GM21360 (cell line): ENCODE measurements around the gene CPSF7.
"Not testable (repeated sequence)": the region's sequence is repeated elsewhere in the genome, so short reads cannot be mapped to it uniquely, and the experiment has no call there.

Experiments
- ATAC-seq: cut with Tn5 transposase; IDR thresholded peaks from one replicate; pipeline ENCODE4 v1.9.1; 2021; ENCODE audit warnings: mild to moderate bottlenecking, moderate library complexity; ENCODE audit not compliant: unreplicated experiment

Gene CPSF7

DNA sequence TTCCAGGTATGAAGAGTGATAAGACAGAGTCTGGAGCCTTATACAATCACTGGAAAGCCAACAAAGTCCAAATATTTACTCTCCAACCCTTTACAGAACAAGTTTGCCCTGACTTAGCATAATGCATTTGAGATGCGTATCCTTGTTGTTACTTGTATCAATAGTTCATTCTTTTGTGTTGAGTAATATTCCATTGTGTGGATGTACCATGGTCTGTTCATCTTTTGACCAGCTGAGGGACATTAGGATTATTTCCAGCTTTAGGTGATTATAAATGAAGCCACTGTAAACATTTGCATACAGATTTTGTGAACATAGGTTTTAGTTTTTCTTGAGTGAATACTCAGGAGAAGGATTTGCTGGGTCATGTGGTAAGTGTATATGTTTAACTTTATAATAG lies 9.8 kb upstream of the CPSF7 start:
- no peak for ATAC-seq

- ATAC-seq = no peak
Measured at GRCh38 chr11:61437496-61437895, 7.7 kb upstream of the CPSF7 start.

DNA sequence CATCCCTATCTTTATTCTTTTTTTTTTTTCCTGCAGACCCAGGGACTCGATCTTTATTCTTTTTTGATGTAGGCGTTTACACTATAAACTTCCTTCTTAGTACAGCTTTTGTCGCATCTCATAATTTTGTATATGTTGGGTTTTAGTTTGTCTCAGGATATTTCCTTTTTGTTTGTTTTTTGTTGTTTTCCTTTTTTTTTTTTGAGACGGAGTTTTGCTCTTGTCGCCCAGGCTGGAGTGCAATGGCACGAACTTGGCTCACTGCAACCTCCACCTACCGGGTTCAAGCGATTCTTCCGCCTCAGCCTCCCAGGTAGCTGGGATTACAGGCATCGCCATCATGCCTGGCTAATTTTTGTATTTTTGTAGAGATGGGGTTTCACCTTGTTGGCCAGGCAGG lies 1.1 kb upstream of the CPSF7 start:
- not testable (repeated sequence) for ATAC-seq

- ATAC-seq = peak; percentile 48
Measured at GRCh38 chr11:61429346-61429690, 457 bp downstream of the CPSF7 start.

DNA sequence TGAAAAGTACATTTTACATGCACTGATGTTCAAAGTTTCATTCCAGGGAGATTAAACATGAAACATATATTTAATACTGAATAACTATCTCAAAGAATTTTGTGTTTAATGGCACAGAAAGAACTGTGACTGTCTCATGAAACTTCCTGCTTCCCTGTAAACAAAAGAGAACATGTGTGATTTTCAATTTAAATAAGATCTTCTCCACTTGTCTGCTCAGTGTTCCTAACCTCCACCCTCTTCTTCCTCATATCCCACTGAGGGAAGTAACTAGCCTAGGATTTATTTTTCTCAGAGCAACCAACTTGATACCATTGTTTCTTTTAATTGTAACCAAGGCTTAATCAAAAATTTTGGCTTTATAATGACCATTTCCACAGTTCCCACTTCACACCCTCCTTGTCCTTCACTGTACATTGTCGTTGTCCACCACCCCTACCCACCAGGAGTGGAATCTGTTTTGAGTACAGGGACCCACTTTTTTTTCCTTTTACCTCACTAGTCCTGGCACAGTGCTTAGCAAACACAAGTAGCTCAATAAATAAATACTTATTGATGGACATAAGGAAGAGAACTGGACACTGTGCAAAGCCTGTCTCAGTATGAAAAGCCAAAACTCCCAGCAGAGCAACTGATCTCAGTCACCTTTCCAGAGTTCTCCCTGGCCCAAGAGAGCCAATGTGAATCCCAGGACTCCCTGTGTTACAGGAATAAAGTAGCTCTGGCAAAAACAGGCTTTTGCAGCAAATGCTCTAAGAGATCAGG lies 4.2 kb downstream of the CPSF7 start:
- ATAC-seq = no peak

- ATAC-seq = no peak
Measured at GRCh38 chr11:61422226-61422625, 7.5 kb downstream of the CPSF7 start.

DNA sequence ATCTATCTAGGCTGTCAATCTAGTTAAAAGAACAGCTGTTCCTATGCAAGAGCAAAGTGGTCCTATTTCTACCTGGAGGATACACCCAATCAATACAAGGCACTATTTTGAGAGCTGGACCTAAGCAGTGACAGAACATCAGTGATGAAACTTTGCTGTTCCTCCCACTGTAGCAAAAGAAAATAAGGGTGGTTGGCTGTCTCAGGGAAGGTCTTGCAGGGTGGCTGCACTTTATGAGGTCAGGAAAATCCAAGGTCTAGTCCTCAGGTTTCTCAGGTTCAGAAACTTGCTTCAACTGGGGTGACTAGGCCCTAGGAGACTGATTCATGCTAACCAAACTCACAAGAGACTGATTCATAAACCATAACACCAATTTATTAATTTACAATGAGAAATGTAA lies 11.6 kb downstream of the CPSF7 start:
- no peak for ATAC-seq

DNA sequence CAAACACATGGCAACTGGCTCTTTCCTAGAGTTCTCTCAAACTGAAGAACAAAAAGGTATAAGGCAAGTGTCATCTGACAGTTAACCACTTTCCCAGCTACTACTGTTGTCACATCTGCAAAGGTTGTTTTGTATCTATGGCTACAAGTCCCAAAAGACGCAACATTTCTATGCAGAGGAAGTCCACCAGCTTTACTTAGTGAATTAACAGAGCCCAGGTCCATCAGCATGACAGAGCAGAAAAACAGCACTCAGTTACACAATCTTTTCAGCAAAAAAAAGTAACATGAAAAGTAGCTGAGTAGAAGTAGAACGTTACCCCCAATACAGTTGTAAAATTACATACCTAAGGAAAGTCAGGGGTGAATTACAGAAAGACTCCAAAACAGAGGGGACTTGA lies 12.1 kb downstream of the CPSF7 start:
- no peak for ATAC-seq

GRCh38 chr11:61416941-61417340 lies 12.8 kb downstream of the CPSF7 start:
- no peak for ATAC-seq

DNA sequence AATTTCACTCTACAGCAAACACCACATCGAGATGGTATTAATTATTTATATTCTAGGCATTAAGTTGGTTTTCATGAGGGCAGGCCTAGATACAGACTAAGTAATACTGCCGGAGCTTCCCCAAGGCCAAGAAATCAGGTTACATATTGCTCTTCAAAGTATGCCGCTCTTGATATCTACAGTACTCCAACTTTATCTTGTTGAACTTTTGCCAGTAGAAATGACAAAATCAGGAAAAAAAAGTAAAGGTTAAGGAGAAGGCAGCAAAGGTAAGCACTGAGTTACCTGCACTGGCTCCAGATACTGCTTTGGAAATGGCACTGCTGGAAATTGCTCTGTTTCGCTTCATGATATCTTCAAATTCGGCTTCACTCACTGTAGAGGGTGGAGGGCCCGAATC lies 14.4 kb downstream of the CPSF7 start:
- ATAC-seq = no peak

DNA sequence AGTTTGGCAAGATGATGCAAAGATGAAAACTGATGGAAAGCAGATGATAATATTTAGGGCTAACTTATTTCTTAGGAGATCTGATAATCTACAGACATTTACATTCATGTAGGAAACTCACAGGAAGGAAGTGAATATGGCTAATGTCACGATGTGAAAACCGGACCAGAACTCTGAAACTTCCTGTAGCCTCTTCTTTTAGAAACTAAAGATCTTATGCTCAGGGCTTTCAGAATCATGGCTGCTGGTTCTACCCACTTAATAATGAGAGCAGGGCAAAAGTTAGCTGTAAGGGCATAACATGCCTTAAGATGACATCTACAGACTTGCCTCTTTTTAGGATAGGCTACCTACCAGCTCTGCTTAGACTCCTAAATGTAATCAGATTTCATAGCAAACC lies 15.2 kb downstream of the CPSF7 start:
- ATAC-seq = no peak

DNA sequence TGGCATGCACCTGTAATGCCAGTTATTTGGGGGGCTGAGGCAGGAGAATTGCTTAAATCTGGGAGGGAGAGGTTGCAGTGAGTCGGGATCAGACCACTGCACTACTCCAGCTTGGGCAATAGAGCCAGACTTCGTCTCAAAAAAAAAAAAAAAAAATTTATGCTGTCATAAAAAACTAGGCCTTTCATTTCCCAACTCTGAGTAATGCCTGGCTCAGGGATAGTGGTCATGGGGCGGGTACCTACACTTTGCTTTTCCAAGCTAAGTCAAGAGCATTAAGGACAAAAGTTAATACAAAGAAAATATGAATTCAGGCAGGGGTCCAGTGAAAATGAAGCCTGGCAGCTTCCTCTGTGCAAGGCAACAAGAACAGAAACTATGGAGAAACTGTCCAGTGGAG lies 16.3 kb downstream of the CPSF7 start:
- no peak for ATAC-seq

GRCh38 chr11:61411589-61411988 lies 18.2 kb downstream of the CPSF7 start:
- no peak for ATAC-seq

- ATAC-seq = no peak
Measured at GRCh38 chr11:61406991-61407728, 22.6 kb downstream of the CPSF7 start.

DNA sequence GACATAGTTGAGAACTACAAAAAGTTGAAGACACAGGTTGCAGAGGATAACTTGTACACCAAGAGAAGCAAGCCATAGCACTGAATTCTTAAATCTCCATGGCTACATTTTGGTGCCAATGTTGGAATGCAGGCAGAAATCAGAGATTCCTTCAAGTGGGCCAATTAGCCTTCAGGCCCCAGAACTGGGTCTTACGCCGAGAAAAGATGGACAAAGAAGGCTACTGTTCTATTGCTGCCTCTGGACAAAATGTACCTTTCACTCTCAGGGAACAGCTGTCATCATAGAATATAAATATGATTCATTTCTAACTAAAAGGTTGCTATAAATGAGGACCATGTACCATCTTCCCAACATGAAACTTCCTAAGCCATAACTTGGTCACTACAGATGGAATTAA lies 23.7 kb downstream of the CPSF7 start:
- ATAC-seq = no peak

DNA sequence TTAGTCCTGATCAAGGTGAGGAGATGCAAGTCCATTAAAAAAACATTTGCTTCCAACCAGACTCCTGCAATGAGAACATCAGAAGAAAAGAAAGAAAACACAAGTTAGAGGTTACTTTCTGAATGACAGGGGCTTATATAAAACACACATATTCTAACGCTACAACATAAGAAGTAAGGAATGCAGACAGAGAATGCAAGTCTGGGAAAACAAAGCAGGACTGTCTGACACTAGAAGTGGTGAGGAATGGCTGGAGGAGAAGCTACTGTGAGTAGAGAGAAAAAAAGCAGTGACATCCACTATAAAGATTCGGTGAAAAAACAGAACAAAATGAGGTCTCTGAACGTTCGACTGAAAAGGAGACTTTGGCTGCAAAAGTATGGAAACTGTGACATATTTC lies 25.1 kb downstream of the CPSF7 start:
- no peak for ATAC-seq

DNA sequence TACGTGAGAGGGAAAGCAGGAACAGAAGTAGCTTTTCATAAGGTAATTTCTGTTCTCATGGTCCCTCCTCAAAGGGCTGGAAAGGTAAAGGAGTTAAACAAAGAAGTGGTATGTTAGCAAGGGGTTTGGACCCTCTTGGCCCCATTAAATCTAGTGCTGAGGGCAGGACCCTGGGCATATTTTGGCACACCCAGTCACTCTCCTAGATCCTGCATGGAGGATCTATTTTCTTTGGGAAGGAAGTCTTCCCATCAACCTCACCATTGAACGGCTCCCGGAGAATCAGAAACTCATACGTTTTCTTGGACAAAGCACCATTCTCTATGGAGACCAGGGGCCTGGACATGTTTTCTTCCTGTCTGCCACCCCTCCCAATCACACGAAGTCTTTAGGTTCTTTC lies 25.7 kb downstream of the CPSF7 start:
- ATAC-seq = no peak

GRCh38 chr11:61403658-61404057 lies 26.1 kb downstream of the CPSF7 start:
- no peak for ATAC-seq

DNA sequence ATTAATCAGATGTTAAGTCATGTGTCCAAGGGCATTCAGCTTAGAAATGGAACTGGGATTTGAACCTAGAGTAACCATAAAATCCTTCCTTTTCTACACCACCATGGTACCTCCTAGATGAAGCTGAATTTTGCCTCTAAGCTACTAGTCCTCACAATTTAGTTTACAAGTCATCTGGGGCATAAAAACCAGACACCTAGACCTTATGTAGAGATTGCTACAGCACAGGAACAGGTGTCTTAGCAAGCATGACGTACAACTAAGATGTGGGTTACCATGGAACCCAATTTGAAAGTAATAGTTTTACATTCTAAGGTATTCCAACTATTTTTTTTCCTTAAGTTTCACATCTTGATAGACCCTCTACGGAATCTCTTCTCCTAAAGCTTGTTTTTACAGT lies 28.2 kb downstream of the CPSF7 start:
- no peak for ATAC-seq

DNA sequence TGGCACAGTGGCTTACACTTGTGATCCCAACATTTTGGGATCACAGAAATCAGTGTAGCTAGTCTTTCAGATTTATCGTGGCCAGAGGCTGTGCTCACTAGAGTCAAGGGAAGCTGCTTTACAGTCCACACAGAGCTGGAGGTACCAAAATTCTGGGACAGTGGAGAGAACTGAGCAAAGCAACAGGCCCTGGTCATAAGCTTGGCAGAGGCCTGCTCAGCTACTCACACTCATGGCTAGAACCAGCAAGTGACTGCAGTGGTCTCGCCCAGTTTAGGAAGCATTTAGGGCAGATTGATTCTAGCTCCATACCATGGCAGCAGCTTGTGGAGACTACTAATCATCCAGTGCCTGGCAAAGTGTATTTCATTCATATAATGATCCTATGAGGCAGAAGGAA lies 28.6 kb downstream of the CPSF7 start:
- ATAC-seq = no peak

GRCh38 chr11:61392981-61393595 lies 36.7 kb downstream of the CPSF7 start:
- no peak for ATAC-seq

DNA sequence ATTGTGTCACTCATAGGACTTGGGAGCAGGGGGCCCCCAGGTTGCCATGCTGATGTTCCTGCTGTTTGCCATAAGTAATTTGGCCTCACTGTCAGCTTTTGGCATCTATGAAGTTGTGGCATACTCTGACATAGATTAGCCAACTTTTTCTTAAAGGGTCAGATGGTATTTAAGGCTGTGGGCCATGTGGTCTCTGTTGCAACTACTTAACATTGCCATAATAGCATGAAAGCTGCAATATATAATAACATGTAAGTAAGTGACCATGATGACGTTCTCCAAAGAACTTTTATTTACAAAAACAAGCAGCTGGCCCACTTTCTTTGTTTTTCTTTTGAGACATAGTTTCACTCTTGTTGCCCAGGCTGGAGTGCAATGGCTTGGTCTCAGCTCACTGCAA lies 39.6 kb downstream of the CPSF7 start:
- no peak for ATAC-seq
